CD4-positive, alpha-beta T cell treated with Interleukin-17A for 4 hours (primary cell): ENCODE data around the gene GSG1L.
"Not testable (repeated sequence)": the region's sequence is repeated elsewhere in the genome, so short reads cannot be mapped to it uniquely, and the experiment has no call there.

Source experiments
- DNase-seq: peaks from one replicate; pipeline ENCODE4 v3.0.0-alpha.2; 2020; ENCODE audit warnings: mixed read lengths

GSG1L gene

GRCh38 chr16:27880287-27880686, 183.2 kb downstream of the GSG1L start:
- DNase-seq = no peak

GRCh38 chr16:27879601-27880247, 183.8 kb downstream of the GSG1L start:
- no peak for DNase-seq

- not testable (repeated sequence) for DNase-seq
Observed at GRCh38 chr16:27872627-27873026, 190.9 kb downstream of the GSG1L start.

- DNase-seq = no peak
Observed at GRCh38 chr16:27870116-27870798, 193.3 kb downstream of the GSG1L start.

GRCh38 chr16:27869411-27869810, 194.1 kb downstream of the GSG1L start:
- no peak for DNase-seq

- no peak for DNase-seq
Observed at GRCh38 chr16:27868180-27868579, 195.3 kb downstream of the GSG1L start.

GRCh38 chr16:27867122-27868110, 196.1 kb downstream of the GSG1L start:
- DNase-seq = peak; percentile 48

GRCh38 chr16:27863377-27863776, 200.1 kb downstream of the GSG1L start:
- no peak for DNase-seq

GRCh38 chr16:27862953-27863352, 200.6 kb downstream of the GSG1L start:
- DNase-seq = no peak

GRCh38 chr16:27860091-27860490, 203.4 kb downstream of the GSG1L start:
- DNase-seq = no peak

- DNase-seq = no peak
Observed at GRCh38 chr16:27859020-27859419, 204.5 kb downstream of the GSG1L start.

GRCh38 chr16:27853651-27854050, 209.9 kb downstream of the GSG1L start:
- no peak for DNase-seq

GRCh38 chr16:27853101-27853500, 210.4 kb downstream of the GSG1L start:
- DNase-seq = no peak

GRCh38 chr16:27852681-27853080, 210.8 kb downstream of the GSG1L start:
- no peak for DNase-seq

- no peak for DNase-seq
Observed at GRCh38 chr16:27852116-27852515, 211.4 kb downstream of the GSG1L start.

GRCh38 chr16:27851586-27851985, 211.9 kb downstream of the GSG1L start:
- no peak for DNase-seq

- DNase-seq = no peak
Observed at GRCh38 chr16:27849621-27850020, 213.9 kb downstream of the GSG1L start.

GRCh38 chr16:27847030-27847550, 216.4 kb downstream of the GSG1L start:
- DNase-seq = no peak

GRCh38 chr16:27844826-27845225, 218.7 kb downstream of the GSG1L start:
- no peak for DNase-seq

GRCh38 chr16:27843800-27844199, 219.7 kb downstream of the GSG1L start:
- no peak for DNase-seq

GRCh38 chr16:27841911-27842310, 221.6 kb downstream of the GSG1L start:
- DNase-seq = no peak

- DNase-seq = no peak
Observed at GRCh38 chr16:27841061-27841801, 222.3 kb downstream of the GSG1L start.
